Esophagus (tissue), 2 donors: Measurements from ENCODE around the gene FAM110A. TPM values are rescaled to one million over a fixed set of nuclear protein-coding genes. Genes with fewer than 3 reads are reported as not detected.

Experiments
- H3K27ac ChIP-seq, 2 donors: one replicate each; pipeline ENCODE4 v1.5.1; 2013; ENCODE audit warnings: low read depth in 2 of 2, mild to moderate bottlenecking in 2 of 2, inconsistent platforms in 1 of 2, low read length in 1 of 2, moderate library complexity in 1 of 2
- H3K27me3 ChIP-seq, 2 donors: one replicate each; pipeline ENCODE4 v1.6.1; 2013; ENCODE audit warnings: low read length in 2 of 2, control low read depth in 1 of 2, mild to moderate bottlenecking in 1 of 2; ENCODE audit not compliant: insufficient read depth in 2 of 2, control insufficient read depth in 1 of 2
- H3K36me3 ChIP-seq, 2 donors: one replicate each; pipeline ENCODE4 v1.6.1; 2013; ENCODE audit warnings: low read length in 1 of 2; ENCODE audit not compliant: control insufficient read depth in 2 of 2, insufficient read depth in 2 of 2
- H3K4me1 ChIP-seq, 2 donors: one replicate each; pipeline ENCODE4 v1.6.1; 2013; ENCODE audit warnings: low read length in 1 of 2; ENCODE audit not compliant: control insufficient read depth in 2 of 2, insufficient read depth in 2 of 2
- H3K4me3 ChIP-seq, 2 donors: one replicate each; pipeline ENCODE4 v1.5.1; 2013; ENCODE audit warnings: low read length in 2 of 2, mild to moderate bottlenecking in 2 of 2, low read depth in 1 of 2, moderate library complexity in 1 of 2
- H3K9me3 ChIP-seq, 2 donors: one replicate each; pipeline ENCODE4 v1.6.1; 2013; ENCODE audit warnings: mild to moderate bottlenecking in 2 of 2, low read depth in 1 of 2, low read length in 1 of 2, moderate library complexity in 1 of 2; ENCODE audit not compliant: control insufficient read depth in 2 of 2, insufficient read depth in 1 of 2
- WGBS, 2 donors: extraction: QIAGEN DNeasy Blood & Tissue Kit; methylation state at CpG; one replicate each; pipeline ENCODE4 v1.1.7; 2013; 5-methylcytosine and 5-hydroxymethylcytosine counted together
- polyA plus RNA-seq, 2 donors: library from polyadenylated mRNA; stranded (reverse); fragments of 200-250 nt; gene quantifications; one replicate each; pipeline ENCODE4 v1.2.3, GENCODE V29; 2013
- donor health status: healthy with polysubstance abuse.
- donor health status: Bipolar disorder and iron deficiency.

FAM110A gene
- polyA plus RNA-seq, 2 donors = 24.6 to 27.0 TPM

- Histone ChIP-seq H3K36me3 (no peaks in the 10 kb centered on the region), H3K27ac (no peak overlapping the region), H3K27me3 (no peaks in the 10 kb centered on the region), H3K9me3 (no peaks in the 10 kb centered on the region), H3K4me1 (peaks cover 3 to 4% of the 10 kb centered on the region in 2 donors), H3K4me3 (no peak overlapping the region)
- whole genome bisulfite sequencing, 2 donors = 56 to 59% methylated on average over 9 of the region's 9 CpGs
Observed at GRCh38 chr20:878511-879307, 45.2 kb downstream of the FAM110A start.

GRCh38 chr20:879626-880025 lies 46.1 kb downstream of the FAM110A start:
- Histone ChIP-seq H3K4me1 (no peaks in the 10 kb centered on the region), H3K27ac (no peak overlapping the region), H3K27me3 (no peaks in the 10 kb centered on the region), H3K9me3 (no peaks in the 10 kb centered on the region), H3K4me3 (no peak overlapping the region), H3K36me3 (no peaks in the 10 kb centered on the region)
- 64 to 73% methylated on average over 4 of the region's 4 CpGs for WGBS, 2 donors

- WGBS, 2 donors = 64% methylated on average over 10 of the region's 10 CpGs
Observed at GRCh38 chr20:881051-881782, 47.7 kb downstream of the FAM110A start.

GRCh38 chr20:881783-882144 lies 48.2 kb downstream of the FAM110A start:
- Histone ChIP-seq H3K4me3 (no peak overlapping the region), H3K4me1 (no peaks in the 10 kb centered on the region), H3K9me3 (no peaks in the 10 kb centered on the region), H3K27me3 (no peaks in the 10 kb centered on the region), H3K27ac (no peak overlapping the region), H3K36me3 (no peaks in the 10 kb centered on the region)

More at GRCh38 chr20:881051-881782, 47.7 kb downstream of the FAM110A start:
- H3K4me3 ChIP-seq = no peak overlapping the region
- H3K27ac ChIP-seq = no peak overlapping the region
- no peaks in the 10 kb centered on the region for H3K9me3 ChIP-seq
- no peaks in the 10 kb centered on the region for H3K36me3 ChIP-seq
- no peaks in the 10 kb centered on the region for H3K27me3 ChIP-seq
- no peaks in the 10 kb centered on the region for H3K4me1 ChIP-seq

GRCh38 chr20:884983-885952 lies 51.8 kb downstream of the FAM110A start:
- Histone ChIP-seq H3K36me3 (no peaks in the 10 kb centered on the region), H3K27me3 (no peaks in the 10 kb centered on the region), H3K9me3 (no peaks in the 10 kb centered on the region), H3K4me3 (no peak overlapping the region), H3K27ac (no peak overlapping the region), H3K4me1 (no peaks in the 10 kb centered on the region)
- WGBS, 2 donors = 14 to 17% methylated on average over 41 of the region's 41 CpGs

GRCh38 chr20:887137-887536 lies 53.6 kb downstream of the FAM110A start:
- WGBS, 2 donors = 91% methylated on average over 2 of the region's 2 CpGs

GRCh38 chr20:888057-888456 lies 54.5 kb downstream of the FAM110A start:
- no peaks in the 10 kb centered on the region for H3K27me3 ChIP-seq
- H3K4me1 ChIP-seq = no peaks in the 10 kb centered on the region
- no peaks in the 10 kb centered on the region for H3K9me3 ChIP-seq
- no peak overlapping the region for H3K4me3 ChIP-seq
- H3K36me3 ChIP-seq = no peaks in the 10 kb centered on the region
- 41 to 59% methylated on average over 2 of the region's 2 CpGs for WGBS, 2 donors
- no peak overlapping the region for H3K27ac ChIP-seq

More at GRCh38 chr20:887137-887536, 53.6 kb downstream of the FAM110A start:
- no peaks in the 10 kb centered on the region for H3K36me3 ChIP-seq
- H3K4me1 ChIP-seq = no peaks in the 10 kb centered on the region
- no peaks in the 10 kb centered on the region for H3K9me3 ChIP-seq
- H3K4me3 ChIP-seq = no peak overlapping the region
- H3K27ac ChIP-seq = no peak overlapping the region
- no peaks in the 10 kb centered on the region for H3K27me3 ChIP-seq

GRCh38 chr20:889106-889505 lies 55.6 kb downstream of the FAM110A start:
- Histone ChIP-seq H3K9me3 (no peaks in the 10 kb centered on the region), H3K27me3 (no peaks in the 10 kb centered on the region), H3K4me1 (no peaks in the 10 kb centered on the region), H3K4me3 (no peak overlapping the region), H3K27ac (no peak overlapping the region), H3K36me3 (no peaks in the 10 kb centered on the region)
- WGBS, 2 donors = 79 to 85% methylated on average over 5 of the region's 5 CpGs

- no peaks in the 10 kb centered on the region for H3K27me3 ChIP-seq
- WGBS, 2 donors = 72 to 76% methylated on average over 10 of the region's 10 CpGs
- H3K4me1 ChIP-seq = peaks cover 0 to 4% of the 10 kb centered on the region in 2 donors
- H3K9me3 ChIP-seq = no peaks in the 10 kb centered on the region
- H3K27ac ChIP-seq = no peak overlapping the region
- H3K36me3 ChIP-seq = no peaks in the 10 kb centered on the region
- H3K4me3 ChIP-seq = no peak overlapping the region
Observed at GRCh38 chr20:889932-890463, 56.5 kb downstream of the FAM110A start.
